Kidney (tissue), 14 donors: Measurements from ENCODE around the gene FOXF2. TPM values are rescaled to one million over a fixed set of nuclear protein-coding genes. Genes with fewer than 3 reads are reported as not detected.

Source experiments
- DNase-seq, 5 donors: peaks; one replicate each; pipeline ENCODE4 v3.0.0-alpha.2; 2013 to 2020
- FAIRE-seq: peaks from 2 replicates; lab custom pipeline; 2012; peaks lifted over from hg19 to GRCh38; lab: Jason Lieb, UNC
- H3K27ac ChIP-seq, 2 donors: one replicate each; pipeline ENCODE4 v1.7.0; 2013; ENCODE audit warnings: low read depth in 2 of 2, low read length in 2 of 2, inconsistent platforms in 1 of 2
- H3K27me3 ChIP-seq: one replicate; pipeline ENCODE4 v1.7.1; 2013; ENCODE audit warnings: low read length, inconsistent platforms; ENCODE audit not compliant: control insufficient read depth, insufficient read depth
- H3K36me3 ChIP-seq, 3 donors: one replicate each; pipeline versions ENCODE4 v1.7.0 to v1.7.1; 2013; ENCODE audit warnings: low read length in 3 of 3, control low read depth in 1 of 3, inconsistent platforms in 1 of 3; ENCODE audit not compliant: insufficient read depth in 3 of 3, control insufficient read depth in 2 of 3
- H3K4me1 ChIP-seq, 3 donors: one replicate each; pipeline versions ENCODE4 v1.7.0 to v1.7.1; 2013; ENCODE audit warnings: low read length in 3 of 3, inconsistent platforms in 1 of 3, low read depth in 1 of 3; ENCODE audit not compliant: control insufficient read depth in 2 of 3, insufficient read depth in 2 of 3
- H3K4me3 ChIP-seq, 3 donors: one replicate each; pipeline versions ENCODE4 v1.7.0 to v1.8.1; 2013; ENCODE audit warnings: low read length in 3 of 3, control low read depth in 1 of 3, inconsistent platforms in 1 of 3
- H3K9ac ChIP-seq, 3 donors: one replicate each; pipeline versions ENCODE4 v1.7.0 to v1.7.1; 2013; ENCODE audit warnings: low read length in 3 of 3, control low read depth in 1 of 3, inconsistent platforms in 1 of 3
- H3K9me3 ChIP-seq, 3 donors: one replicate each; pipeline versions ENCODE4 v1.7.0 to v1.7.1; 2013; ENCODE audit warnings: low read length in 3 of 3, control low read depth in 1 of 3, inconsistent platforms in 1 of 3; ENCODE audit not compliant: control insufficient read depth in 2 of 3, insufficient read depth in 1 of 3
- CTCF ChIP-seq: IDR thresholded peaks from 3 replicates; pipeline ENCODE4 v1.5.1; 2012; ENCODE audit warnings: mild to moderate bottlenecking, moderate library complexity, borderline replicate concordance; ENCODE audit not compliant: insufficient read depth; ENCODE audit errors: extremely low read depth
- intact Hi-C: fragments of 100-400 bp; cut with DNase I; formaldehyde crosslinking; loops from one replicate; pipeline ENCODE4 v1.11.1; 2022
- polyA plus RNA-seq: library from polyadenylated mRNA; stranded (reverse); fragments of 350-450 nt; fragmentation: Illumina TruSeq; extraction: RNeasy Lipid Tissue Mini Kit (QIAGEN cat#74804); gene quantifications from one replicate; pipeline ENCODE4 v1.2.3, GENCODE V29; 2014; ENCODE audit warnings: low read depth, low replicate concordance; ENCODE audit not compliant: insufficient read depth
- total RNA-seq: library from RNA; stranded (reverse); fragmentation: NEBNext Ultra II Directional; extraction: Animal tissue kit (Norgen Biotek cat#: 25700); gene quantifications from one replicate; pipeline ENCODE4 v1.2.1, GENCODE V29; 2021
- donor health status: control.
- donor health status: control.
- donor health status: control.
- donor health status: control.
- donor health status: control.
- donor health status: DM: yes; HTN: yes; CAD: no.
- donor health status: Normal renal cell carcinoma (clear cell type).

FOXF2 gene
- total and polyA plus RNA-seq, 2 donors from 2014 or later, result 0.44 TPM; not detected in 1

- no peak for DNase-seq
- Histone ChIP-seq H3K9me3 (no peaks in the 10 kb centered on the region), H3K36me3 (no peaks in the 10 kb centered on the region), H3K27ac (no peak overlapping the region), H3K27me3 (no peaks in the 10 kb centered on the region), H3K4me3 (no peak overlapping the region), H3K9ac (no peak overlapping the region), H3K4me1 (no peaks in the 10 kb centered on the region)
- TF ChIP-seq CTCF, result no peak
- intact Hi-C loops, result no loop called here
- no peak for FAIRE-seq
Observed at GRCh38 chr6:1362643-1363042, 26.7 kb upstream of the FOXF2 start.

- no peak overlapping the region for H3K4me3 ChIP-seq
- TF ChIP-seq CTCF, result no peak
- no peaks in the 10 kb centered on the region for H3K36me3 ChIP-seq
- no peaks in the 10 kb centered on the region for H3K27me3 ChIP-seq
- intact Hi-C loops, result no loop called here
- no peak for FAIRE-seq
- no peaks in the 10 kb centered on the region for H3K9me3 ChIP-seq
- H3K27ac ChIP-seq, result no peak overlapping the region
- H3K4me1 ChIP-seq, result no peaks in the 10 kb centered on the region
- DNase-seq, result no peak
- no peak overlapping the region for H3K9ac ChIP-seq
Observed at GRCh38 chr6:1363298-1363697, 26.1 kb upstream of the FOXF2 start.

- H3K4me3 ChIP-seq, result no peak overlapping the region
- FAIRE-seq, result no peak
- H3K36me3 ChIP-seq, result no peaks in the 10 kb centered on the region
- H3K27me3 ChIP-seq, result no peaks in the 10 kb centered on the region
- H3K27ac ChIP-seq, result no peak overlapping the region
- no peak for TF ChIP-seq CTCF
- intact Hi-C loops, result no loop called here
- H3K9me3 ChIP-seq, result no peaks in the 10 kb centered on the region
- DNase-seq, result peak in 2 of 5 donors; percentile 47 to 54
- H3K4me1 ChIP-seq, result no peaks in the 10 kb centered on the region
- no peak overlapping the region for H3K9ac ChIP-seq
Observed at GRCh38 chr6:1363729-1364572, 25.4 kb upstream of the FOXF2 start.
